ENCODE results near the gene INSC.

DNA sequence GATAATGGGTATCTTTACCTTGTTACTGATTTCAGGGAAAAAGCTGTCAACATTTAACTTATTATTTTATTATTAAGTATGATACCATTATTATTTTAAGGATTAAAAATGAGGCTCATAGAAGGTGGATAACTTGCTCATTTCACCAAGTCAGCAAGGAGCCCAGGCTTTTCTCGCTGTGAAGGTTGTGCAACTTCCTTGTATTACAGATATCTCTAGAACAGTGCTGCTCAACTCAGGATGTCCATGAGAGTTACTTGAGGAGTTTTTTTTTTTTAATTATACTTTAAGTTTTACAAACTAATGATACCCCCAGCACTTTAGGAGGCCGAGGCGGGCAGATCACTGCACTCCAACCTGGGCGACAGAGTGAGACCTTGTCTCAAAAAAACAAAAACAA lies 98.2 kb downstream of the INSC start:
- TF ChIP-seq JUND (IDR thresholded peaks at IDR 0.05; ENCODE audit: borderline replicate concordance, low read depth, low read length) (no peak), JUND (tag; IDR thresholded peaks at IDR 0.05; ENCODE audit: borderline replicate concordance, low read depth, low read length) (no peak), ZFP36 (IDR thresholded peaks at IDR 0.05; ENCODE audit: low read depth, low read length, partially characterized antibody) (no peak), EZH2 (IDR thresholded peaks at IDR 0.05; ENCODE audit: borderline replicate concordance, low read depth, low read length) (no peak), SMAD3 (CRISPR knock-in tag; conservative IDR thresholded peaks at IDR 0.05) (no peak), CBX3 (IDR thresholded peaks at IDR 0.05; ENCODE audit: borderline replicate concordance in 1 of 2, low read length in 2 of 2) (no peak), CHD2 (IDR thresholded peaks at IDR 0.05; ENCODE audit: low read depth, low read length) (no peak), HDGF (IDR thresholded peaks at IDR 0.05) (no peak), ZNF197 (CRISPR knock-in tag; IDR thresholded peaks at IDR 0.05; ENCODE audit: low read depth) (no peak), TARDBP (IDR thresholded peaks at IDR 0.05) (no peak), HDAC2 (IDR thresholded peaks at IDR 0.05) (no peak), MAZ (CRISPR knock-in tag; conservative IDR thresholded peaks at IDR 0.05 in 1 of 2, IDR thresholded peaks at IDR 0.05 in 1 of 2) (no peak), FOXJ3 (CRISPR knock-in tag; IDR thresholded peaks at IDR 0.05) (no peak)
- TF ChIP-seq, protein P1, sequence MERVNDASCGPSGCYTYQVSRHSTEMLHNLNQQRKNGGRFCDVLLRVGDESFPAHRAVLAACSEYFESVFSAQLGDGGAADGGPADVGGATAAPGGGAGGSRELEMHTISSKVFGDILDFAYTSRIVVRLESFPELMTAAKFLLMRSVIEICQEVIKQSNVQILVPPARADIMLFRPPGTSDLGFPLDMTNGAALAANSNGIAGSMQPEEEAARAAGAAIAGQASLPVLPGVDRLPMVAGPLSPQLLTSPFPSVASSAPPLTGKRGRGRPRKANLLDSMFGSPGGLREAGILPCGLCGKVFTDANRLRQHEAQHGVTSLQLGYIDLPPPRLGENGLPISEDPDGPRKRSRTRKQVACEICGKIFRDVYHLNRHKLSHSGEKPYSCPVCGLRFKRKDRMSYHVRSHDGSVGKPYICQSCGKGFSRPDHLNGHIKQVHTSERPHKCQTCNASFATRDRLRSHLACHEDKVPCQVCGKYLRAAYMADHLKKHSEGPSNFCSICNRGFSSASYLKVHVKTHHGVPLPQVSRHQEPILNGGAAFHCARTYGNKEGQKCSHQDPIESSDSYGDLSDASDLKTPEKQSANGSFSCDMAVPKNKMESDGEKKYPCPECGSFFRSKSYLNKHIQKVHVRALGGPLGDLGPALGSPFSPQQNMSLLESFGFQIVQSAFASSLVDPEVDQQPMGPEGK (CRISPR knock-in tag; IDR thresholded peaks at IDR 0.05; ENCODE audit: borderline replicate concordance) = no peak
- TF ChIP-seq, protein P2, sequence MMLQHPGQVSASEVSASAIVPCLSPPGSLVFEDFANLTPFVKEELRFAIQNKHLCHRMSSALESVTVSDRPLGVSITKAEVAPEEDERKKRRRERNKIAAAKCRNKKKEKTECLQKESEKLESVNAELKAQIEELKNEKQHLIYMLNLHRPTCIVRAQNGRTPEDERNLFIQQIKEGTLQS (IDR thresholded peaks at IDR 0.05) = no peak
- TF ChIP-seq, protein P2 (CRISPR knock-in tag; conservative IDR thresholded peaks at IDR 0.05) = no peak
